A549 (cell line): Measurements from ENCODE around the gene GNG8. TPM values are rescaled to one million over a fixed set of nuclear protein-coding genes. Genes with fewer than 3 reads are reported as not detected.

ENCODE experiments used
- ATAC-seq, 2 experiments: fragments of 200-7000 bp in 1 of 2; fragments of >200 bp in 1 of 2; cut with Nextera tagmentation in 1 of 2; cut with Tn5 transposase in 1 of 2; 3 replicates each; pipeline versions ENCODE4 v1.8.0 to v1.9.1; 2018 to 2020; ENCODE audit warnings: mild to moderate bottlenecking in 1 of 2, moderate library complexity in 1 of 2
- CTCF ChIA-PET: fragments of 300-600 bp; sonication (Branson Sonifier 250); formaldehyde crosslinking; extraction: SDS; loops from one replicate; lab custom pipeline; 2021; ENCODE audit warnings: antibody characterized with exemption, inconsistent platforms; lab: Yijun Ruan, JAX
- POLR2A ChIA-PET: fragments of 350-600 bp; formaldehyde crosslinking; extraction: SDS; loops from one replicate; lab custom pipeline; 2021; ENCODE audit warnings: antibody characterized with exemption, inconsistent platforms; lab: Yijun Ruan, JAX
- DNase-seq, 2 experiments: peaks; one replicate each; pipeline versions ENCODE4 v3.0.0 to v3.0.0-alpha.2; 2011 to 2016; ENCODE audit warnings: low read depth in 1 of 2, low spot score in 1 of 2
- FAIRE-seq: peaks from 2 replicates; lab custom pipeline; 2011; peaks lifted over from hg19 to GRCh38; lab: Jason Lieb, UNC
- H3K27ac ChIP-seq, 2 experiments: fragments of >200 bp; sonication (Bioruptor Twin); formaldehyde crosslinking; 3 replicates each; pipeline ENCODE4 v1.5.1; 2016 to 2017
- H3K4me1 ChIP-seq: fragments of >200 bp; sonication (Bioruptor Twin); formaldehyde crosslinking; 3 replicates; pipeline ENCODE4 v1.6.1; 2016
- H3K4me2 ChIP-seq: fragments of >200 bp; sonication (Bioruptor Twin); formaldehyde crosslinking; 3 replicates; pipeline ENCODE4 v1.6.1; 2016
- H3K4me3 ChIP-seq: fragments of >200 bp; sonication (Bioruptor Twin); formaldehyde crosslinking; 3 replicates; pipeline ENCODE4 v1.5.1; 2016
- H3K9me3 ChIP-seq: fragments of >200 bp; sonication (Bioruptor Twin); formaldehyde crosslinking; 3 replicates; pipeline ENCODE4 v1.6.1; 2016
- BHLHE40 ChIP-seq: IDR thresholded peaks from 2 replicates; pipeline ENCODE4 v1.6.1; 2012; ENCODE audit warnings: low read depth, low read length, inconsistent platforms
- CBX2 ChIP-seq: fragments of 200-600 bp; sonication (generic); IDR thresholded peaks from 2 replicates; pipeline ENCODE4 v1.6.1; 2016; ENCODE audit warnings: low read depth, mild to moderate bottlenecking, borderline replicate concordance
- CEBPB ChIP-seq, 2 experiments: fragments of >200 bp in 1 of 2; sonication (Bioruptor Twin) in 1 of 2; formaldehyde crosslinking in 1 of 2; IDR thresholded peaks; 2 replicates each; pipeline ENCODE4 v1.6.1; 2012 to 2016
- CHD4 ChIP-seq: fragments of 200-600 bp; sonication (generic); IDR thresholded peaks from 2 replicates; pipeline ENCODE4 v1.6.1; 2016; ENCODE audit warnings: antibody characterized with exemption, mild to moderate bottlenecking, borderline replicate concordance
- EHMT2 ChIP-seq: fragments of 200-600 bp; sonication (generic); IDR thresholded peaks from 2 replicates; pipeline ENCODE4 v1.6.1; 2016; ENCODE audit warnings: antibody characterized with exemption, low read depth, mild to moderate bottlenecking, moderate library complexity
- EP300 ChIP-seq, 2 experiments: fragments of >200 bp; sonication (Bioruptor Twin); formaldehyde crosslinking; IDR thresholded peaks; 2 replicates in 1 of 2; 3 replicates in 1 of 2; pipeline ENCODE4 v1.6.1; 2016 to 2017
- ESRRA ChIP-seq: fragments of 150-350 bp; IDR thresholded peaks from 2 replicates; pipeline ENCODE4 v1.6.1; 2014; ENCODE audit warnings: mild to moderate bottlenecking, low read length, borderline replicate concordance
- FOSB ChIP-seq: fragments of 250-450 bp; sonication (Bioruptor Pico); IDR thresholded peaks from 2 replicates; pipeline ENCODE4 v1.5.0; 2020; ENCODE audit warnings: mild to moderate bottlenecking, moderate library complexity
- HEYL ChIP-seq: fragments of 250-450 bp; sonication (Bioruptor Pico); IDR thresholded peaks from 2 replicates; pipeline ENCODE4 v1.8.0; 2021; ENCODE audit warnings: mild to moderate bottlenecking, moderate library complexity
- JUNB ChIP-seq: fragments of >200 bp; sonication (Bioruptor Twin); formaldehyde crosslinking; IDR thresholded peaks from 2 replicates; pipeline ENCODE4 v1.6.1; 2016
- KDM5A ChIP-seq: fragments of 200-600 bp; sonication (generic); IDR thresholded peaks from 2 replicates; pipeline ENCODE4 v1.6.1; 2016; ENCODE audit warnings: antibody characterized with exemption, mild to moderate bottlenecking
- MAZ ChIP-seq: fragments of 150-350 bp; IDR thresholded peaks from 2 replicates; pipeline ENCODE4 v1.6.1; 2014; ENCODE audit warnings: antibody characterized with exemption, low read depth, low read length, borderline replicate concordance
- NFE2L2 ChIP-seq: fragments of 150-350 bp; conservative IDR thresholded peaks from 2 replicates; pipeline ENCODE4 v1.6.1; 2014; ENCODE audit warnings: low read length
- NPAS2 ChIP-seq: fragments of 250-450 bp; sonication (Bioruptor Pico); IDR thresholded peaks from 2 replicates; pipeline ENCODE4 v1.8.0; 2022; ENCODE audit warnings: mild to moderate bottlenecking, moderate library complexity, borderline replicate concordance
- RAD21 ChIP-seq, 2 experiments: fragments of >200 bp in 1 of 2; sonication (Bioruptor Twin) in 1 of 2; formaldehyde crosslinking in 1 of 2; IDR thresholded peaks in 1 of 2; conservative IDR thresholded peaks in 1 of 2; 2 replicates in 1 of 2; 3 replicates in 1 of 2; pipeline ENCODE4 v1.6.1; 2012 to 2018; ENCODE audit warnings: inconsistent platforms in 1 of 2
- RCOR1 ChIP-seq: fragments of 150-350 bp; IDR thresholded peaks from 2 replicates; pipeline ENCODE4 v1.6.1; 2014; ENCODE audit warnings: antibody characterized with exemption, low read length, low read depth
- SMC3 ChIP-seq: fragments of >200 bp; sonication (Bioruptor Twin); formaldehyde crosslinking; IDR thresholded peaks from 3 replicates; pipeline ENCODE4 v1.6.1; 2018; ENCODE audit warnings: inconsistent platforms
- TP53 ChIP-seq: fragments of 250-450 bp; sonication (Bioruptor Pico); IDR thresholded peaks from 2 replicates; pipeline ENCODE4 v1.5.0; 2021; ENCODE audit warnings: mild to moderate bottlenecking, moderate library complexity
- ZSCAN20 ChIP-seq: fragments of 250-450 bp; sonication (Bioruptor Pico); IDR thresholded peaks from 2 replicates; pipeline ENCODE4 v1.8.0; 2022; ENCODE audit warnings: mild to moderate bottlenecking, moderate library complexity
- WGBS: methylation state at CpG from one replicate; pipeline ENCODE4 v1.1.6; 2017; ENCODE audit errors: missing lambda C conversion rate; 5-methylcytosine and 5-hydroxymethylcytosine counted together
- polyA plus RNA-seq, 4 experiments: library from polyadenylated mRNA; depleted of rRNA in 3 of 4; stranded (reverse); fragments of >200 nt; fragmentation: RNase III in 1 of 4; extraction: RNeasy Plus Mini Kit Qiagen cat#74134 plus additional on column Dnase treatment in 1 of 4; gene quantifications; 2 replicates in 3 of 4; 3 replicates in 1 of 4; pipeline ENCODE4 v1.2.3, GENCODE V29; 2011 to 2017
- TF ChIP-seq, protein P1 (sequence below): fragments of >200 bp; sonication (Bioruptor Twin); formaldehyde crosslinking; IDR thresholded peaks from 3 replicates; pipeline ENCODE4 v1.5.1; 2016
- TF ChIP-seq, protein P2 (sequence below): IDR thresholded peaks from 2 replicates; pipeline ENCODE4 v1.6.1; 2012; ENCODE audit warnings: low read depth, borderline replicate concordance
- TF ChIP-seq, protein P3 (sequence below): IDR thresholded peaks from 2 replicates; pipeline ENCODE4 v1.6.1; 2012
- TF ChIP-seq, protein P4 (sequence below): fragments of >200 bp; sonication (Bioruptor Twin); formaldehyde crosslinking; IDR thresholded peaks from 3 replicates; pipeline ENCODE4 v1.6.1; 2016

The GNG8 gene
- polyA plus RNA-seq, 2 of the 4 experiments (the other 2 are of a cell fraction), result not detected

DNA sequence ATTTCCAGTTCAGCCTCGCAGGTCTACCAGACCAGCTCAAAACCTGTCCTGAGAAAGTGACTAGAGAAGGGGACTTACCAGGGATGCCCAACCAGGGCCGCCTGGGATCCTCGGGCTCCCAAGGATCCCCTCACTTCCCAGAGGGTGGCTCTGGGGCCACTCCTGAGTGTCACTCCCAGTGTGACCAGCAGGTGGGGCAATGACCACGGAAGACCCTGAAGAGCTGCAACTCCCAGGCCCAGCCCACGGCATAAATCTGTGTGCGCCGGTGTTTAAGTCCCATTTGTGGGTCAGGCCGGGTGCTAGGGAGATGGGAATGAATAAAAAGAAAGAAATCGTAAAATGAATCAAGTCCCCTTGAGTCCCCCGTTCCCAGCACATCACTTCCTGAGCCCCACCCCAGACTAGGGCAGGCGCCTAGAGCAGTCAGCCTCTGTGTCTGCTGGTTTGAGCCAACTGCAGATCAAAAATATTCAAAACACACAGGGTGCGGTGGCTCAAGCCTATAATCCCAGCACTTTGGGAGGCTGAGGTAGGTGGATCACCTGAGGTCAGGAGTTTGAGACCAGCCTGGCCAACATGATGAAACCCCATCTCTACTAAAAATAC lies 21.8 kb downstream of the GNG8 start:
- peak; percentile 18 for FAIRE-seq
- peak; percentile 80 to 92 for ATAC-seq
- peak overlapping the region; percentile 64 for H3K4me2 ChIP-seq
- POLR2A ChIA-PET, result interaction anchor here (1.0 kb wide), 2 partner anchors 14 to 47 kb away, joined by 4 to 5 read pairs; partner anchors contain the start of gene DACT3
- 13% methylated on average over 12 of the region's 12 CpGs for WGBS
- peak; percentile 79 to 84 for TF ChIP-seq RAD21 (conservative IDR thresholded peaks at IDR 0.05 in 1 of 2, IDR thresholded peaks at IDR 0.05 in 1 of 2)
- peak; percentile 85 for TF ChIP-seq SMC3
- TF ChIP-seq, protein P1, sequence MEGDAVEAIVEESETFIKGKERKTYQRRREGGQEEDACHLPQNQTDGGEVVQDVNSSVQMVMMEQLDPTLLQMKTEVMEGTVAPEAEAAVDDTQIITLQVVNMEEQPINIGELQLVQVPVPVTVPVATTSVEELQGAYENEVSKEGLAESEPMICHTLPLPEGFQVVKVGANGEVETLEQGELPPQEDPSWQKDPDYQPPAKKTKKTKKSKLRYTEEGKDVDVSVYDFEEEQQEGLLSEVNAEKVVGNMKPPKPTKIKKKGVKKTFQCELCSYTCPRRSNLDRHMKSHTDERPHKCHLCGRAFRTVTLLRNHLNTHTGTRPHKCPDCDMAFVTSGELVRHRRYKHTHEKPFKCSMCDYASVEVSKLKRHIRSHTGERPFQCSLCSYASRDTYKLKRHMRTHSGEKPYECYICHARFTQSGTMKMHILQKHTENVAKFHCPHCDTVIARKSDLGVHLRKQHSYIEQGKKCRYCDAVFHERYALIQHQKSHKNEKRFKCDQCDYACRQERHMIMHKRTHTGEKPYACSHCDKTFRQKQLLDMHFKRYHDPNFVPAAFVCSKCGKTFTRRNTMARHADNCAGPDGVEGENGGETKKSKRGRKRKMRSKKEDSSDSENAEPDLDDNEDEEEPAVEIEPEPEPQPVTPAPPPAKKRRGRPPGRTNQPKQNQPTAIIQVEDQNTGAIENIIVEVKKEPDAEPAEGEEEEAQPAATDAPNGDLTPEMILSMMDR, result peak; percentile 91
- TF ChIP-seq KDM5A, result no peak
- no peak for TF ChIP-seq CEBPB (IDR thresholded peaks at IDR 0.05)
- no peak overlapping the region for H3K4me3 ChIP-seq
- 0 out of 3 replicates have a peak, but pooled peaks cover 8% of the 10 kb centered on the region for H3K4me1 ChIP-seq
- DNase-seq, result peak; percentile 86 to 97
- H3K27ac ChIP-seq, result peak overlapping the region; percentile 18 to 52; a peak in 2 of 6 replicates
- no peaks in the 10 kb centered on the region for H3K9me3 ChIP-seq
- CTCF ChIA-PET, result interaction anchor here (0.7 to 34.1 kb wide), 43 partner anchors 7 to 378 kb away, joined by 3 to 737 read pairs (median 5); partner anchors contain the start of genes CALM3, DACT3, GNG8 and PTGIR

DNA sequence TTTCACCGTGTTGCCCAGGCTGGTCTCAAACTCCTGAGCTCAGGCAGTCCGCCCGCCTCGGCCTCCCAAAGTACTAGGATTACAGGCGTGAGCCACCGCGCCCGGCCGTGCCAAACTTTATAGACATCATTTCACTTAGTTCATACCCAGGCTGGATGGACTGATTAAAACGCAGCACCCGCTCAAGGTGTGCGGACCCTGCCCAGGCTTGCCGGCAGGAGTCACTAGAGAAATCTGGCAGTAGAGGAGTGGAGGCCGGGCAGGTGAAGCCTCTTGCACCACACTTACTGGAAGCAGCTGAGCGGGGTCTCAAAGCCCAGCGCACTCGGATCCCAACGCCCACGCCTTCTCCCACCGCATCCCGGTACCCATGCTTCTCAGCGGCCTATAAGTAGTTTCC lies 22.5 kb downstream of the GNG8 start:
- TF ChIP-seq CBX2 (no peak), NFE2L2 (no peak), MAZ (no peak), EHMT2 (no peak), JUNB (no peak), FOSB (no peak), CEBPB (IDR thresholded peaks at IDR 0.05) (no peak), ESRRA (no peak)
- TF ChIP-seq, protein P2, sequence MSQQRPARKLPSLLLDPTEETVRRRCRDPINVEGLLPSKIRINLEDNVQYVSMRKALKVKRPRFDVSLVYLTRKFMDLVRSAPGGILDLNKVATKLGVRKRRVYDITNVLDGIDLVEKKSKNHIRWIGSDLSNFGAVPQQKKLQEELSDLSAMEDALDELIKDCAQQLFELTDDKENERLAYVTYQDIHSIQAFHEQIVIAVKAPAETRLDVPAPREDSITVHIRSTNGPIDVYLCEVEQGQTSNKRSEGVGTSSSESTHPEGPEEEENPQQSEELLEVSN, result no peak
- 84% methylated on average over 22 of the region's 22 CpGs for WGBS
- ChIA-PET CTCF (interaction anchor here (0.7 to 34.1 kb wide), 36 partner anchors 6 to 227 kb away, joined by 3 to 737 read pairs (median 6); partner anchors contain the start of genes CALM3, DACT3, GNG8 and PTGIR), POLR2A (interaction anchor here (1.0 kb wide), 2 partner anchors 13 to 48 kb away, joined by 4 to 5 read pairs; partner anchors contain the start of gene DACT3)
- no peak for DNase-seq
- H3K27ac ChIP-seq, result no peak overlapping the region
- no peaks in the 10 kb centered on the region for H3K9me3 ChIP-seq
- no peak overlapping the region for H3K4me3 ChIP-seq
- no peak for ATAC-seq
- no peak for FAIRE-seq
- H3K4me2 ChIP-seq, result no peak overlapping the region
- 0 out of 3 replicates have a peak, but pooled peaks cover 8% of the 10 kb centered on the region for H3K4me1 ChIP-seq

DNA sequence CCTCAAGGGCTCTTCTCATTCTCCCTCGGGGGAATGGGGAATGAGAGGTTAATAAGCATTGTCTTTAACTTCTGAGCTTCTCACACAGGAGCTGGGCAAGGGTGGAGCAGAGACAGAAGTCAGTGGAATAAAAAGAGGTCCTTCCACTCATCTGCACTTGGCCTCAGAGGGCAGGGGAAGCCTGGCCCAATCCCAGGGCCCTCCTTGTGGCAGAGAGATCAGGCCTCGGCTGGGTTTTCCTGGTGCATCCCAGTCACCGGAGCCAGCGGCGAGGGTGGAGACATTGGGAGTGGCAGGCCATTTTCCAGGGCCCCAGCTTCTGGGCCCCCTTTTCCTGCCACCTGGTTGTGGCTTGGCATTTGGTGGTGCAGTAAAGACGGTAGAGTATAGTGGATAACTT lies 24.2 kb downstream of the GNG8 start:
- ATAC-seq (no peak), DNase-seq (no peak), FAIRE-seq (no peak)
- H3K4me2 ChIP-seq, result no peak overlapping the region
- no peak overlapping the region for H3K27ac ChIP-seq
- ChIA-PET CTCF (interaction anchor here (0.6 to 34.1 kb wide), 13 partner anchors 5 to 227 kb away, joined by 3 to 737 read pairs (median 11); partner anchors contain the start of genes CALM3, DACT3, GNG8 and PTGIR), POLR2A (interaction anchor here (0.9 to 3.4 kb wide), 2 partner anchors 11 to 502 kb away, joined by 4 to 13 read pairs; partner anchors contain the start of genes CALM3 and ZC3H4)
- no peaks in the 10 kb centered on the region for H3K9me3 ChIP-seq
- WGBS, result 86% methylated on average over 6 of the region's 6 CpGs
- H3K4me1 ChIP-seq, result 0 out of 3 replicates have a peak, but pooled peaks cover 2% of the 10 kb centered on the region
- H3K4me3 ChIP-seq, result no peak overlapping the region
- no peak for TF ChIP-seq CBX2
- TF ChIP-seq, protein P3, sequence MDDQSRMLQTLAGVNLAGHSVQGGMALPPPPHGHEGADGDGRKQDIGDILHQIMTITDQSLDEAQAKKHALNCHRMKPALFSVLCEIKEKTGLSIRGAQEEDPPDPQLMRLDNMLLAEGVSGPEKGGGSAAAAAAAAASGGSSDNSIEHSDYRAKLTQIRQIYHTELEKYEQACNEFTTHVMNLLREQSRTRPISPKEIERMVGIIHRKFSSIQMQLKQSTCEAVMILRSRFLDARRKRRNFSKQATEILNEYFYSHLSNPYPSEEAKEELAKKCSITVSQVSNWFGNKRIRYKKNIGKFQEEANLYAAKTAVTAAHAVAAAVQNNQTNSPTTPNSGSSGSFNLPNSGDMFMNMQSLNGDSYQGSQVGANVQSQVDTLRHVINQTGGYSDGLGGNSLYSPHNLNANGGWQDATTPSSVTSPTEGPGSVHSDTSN, result no peak
- no peak for TF ChIP-seq ZSCAN20
- TF ChIP-seq BHLHE40, result no peak
- TF ChIP-seq EP300 (IDR thresholded peaks at IDR 0.05), result no peak
- no peak for TF ChIP-seq NPAS2 (CRISPR knock-in tag)
- TF ChIP-seq RCOR1, result no peak
- no peak for TF ChIP-seq TP53 (CRISPR knock-in tag)
- no peak for TF ChIP-seq HEYL (CRISPR knock-in tag)
- no peak for TF ChIP-seq CHD4
- TF ChIP-seq, protein P4, sequence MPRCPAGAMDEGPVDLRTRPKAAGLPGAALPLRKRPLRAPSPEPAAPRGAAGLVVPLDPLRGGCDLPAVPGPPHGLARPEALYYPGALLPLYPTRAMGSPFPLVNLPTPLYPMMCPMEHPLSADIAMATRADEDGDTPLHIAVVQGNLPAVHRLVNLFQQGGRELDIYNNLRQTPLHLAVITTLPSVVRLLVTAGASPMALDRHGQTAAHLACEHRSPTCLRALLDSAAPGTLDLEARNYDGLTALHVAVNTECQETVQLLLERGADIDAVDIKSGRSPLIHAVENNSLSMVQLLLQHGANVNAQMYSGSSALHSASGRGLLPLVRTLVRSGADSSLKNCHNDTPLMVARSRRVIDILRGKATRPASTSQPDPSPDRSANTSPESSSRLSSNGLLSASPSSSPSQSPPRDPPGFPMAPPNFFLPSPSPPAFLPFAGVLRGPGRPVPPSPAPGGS, result no peak
